ENCODE measurements around the gene SMURF1. TPM values are rescaled to one million over a fixed set of nuclear protein-coding genes. Genes with fewer than 3 reads are reported as not detected.

SMURF1 gene
- total RNA-seq, 2 experiments from 2014 or later, result 12.4 to 13.4 TPM

DNA sequence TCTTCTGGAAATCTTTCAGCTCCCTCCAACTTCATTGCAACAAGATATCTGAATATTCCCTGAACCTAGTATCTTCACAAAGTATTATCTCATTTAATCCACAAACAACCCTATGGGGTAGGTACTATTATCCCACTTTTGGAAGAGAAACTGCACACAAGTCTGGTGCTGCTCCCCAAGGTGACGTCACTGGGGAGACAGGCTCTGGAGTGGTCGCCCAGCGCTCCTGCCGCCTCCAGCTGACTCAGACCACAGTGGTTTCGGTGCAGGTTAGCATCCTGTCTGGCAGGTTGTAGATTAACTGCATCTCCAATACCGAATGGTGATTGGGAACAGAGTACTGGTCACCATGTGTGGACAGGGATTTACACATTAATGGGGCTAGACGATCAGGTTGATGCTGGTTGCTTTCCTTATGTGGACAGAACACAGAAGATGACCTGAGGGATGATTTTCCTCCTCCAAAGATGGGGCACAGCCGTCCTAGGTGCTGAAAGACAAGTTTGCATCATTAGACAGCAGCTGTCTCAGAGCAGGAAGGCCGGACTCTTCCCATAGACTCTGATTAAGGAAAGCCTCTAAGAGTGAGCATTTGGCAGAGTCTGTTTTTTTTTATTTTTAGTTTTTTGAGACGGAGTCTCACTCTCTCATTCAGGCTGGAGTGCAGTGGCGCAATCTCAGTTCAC is 137.0 kb downstream of the SMURF1 start:
- ATAC-seq (no peak), DNase-seq (no peak)
- no peak overlapping the region for H3K27ac Mint-ChIP-seq
- no peaks in the 10 kb centered on the region for H3K9me3 Mint-ChIP-seq (ENCODE audit: low read depth)
- no peaks in the 10 kb centered on the region for H3K4me1 Mint-ChIP-seq
- ChIA-PET CTCF (interaction anchor here (0.7 to 0.8 kb wide), 4 partner anchors 9 to 328 kb away, joined by 3 read pairs; no protein-coding TSS in a partner anchor), POLR2A (no interaction called here)
- H3K27me3 Mint-ChIP-seq, result no peaks in the 10 kb centered on the region
- peaks cover 60% of the 10 kb centered on the region for H3K36me3 Mint-ChIP-seq (ENCODE audit: low read depth)
- H3K4me3 Mint-ChIP-seq, result no peak overlapping the region
- intact Hi-C loops (cut with DNase I, micrococcal nuclease), result no loop called here

DNA sequence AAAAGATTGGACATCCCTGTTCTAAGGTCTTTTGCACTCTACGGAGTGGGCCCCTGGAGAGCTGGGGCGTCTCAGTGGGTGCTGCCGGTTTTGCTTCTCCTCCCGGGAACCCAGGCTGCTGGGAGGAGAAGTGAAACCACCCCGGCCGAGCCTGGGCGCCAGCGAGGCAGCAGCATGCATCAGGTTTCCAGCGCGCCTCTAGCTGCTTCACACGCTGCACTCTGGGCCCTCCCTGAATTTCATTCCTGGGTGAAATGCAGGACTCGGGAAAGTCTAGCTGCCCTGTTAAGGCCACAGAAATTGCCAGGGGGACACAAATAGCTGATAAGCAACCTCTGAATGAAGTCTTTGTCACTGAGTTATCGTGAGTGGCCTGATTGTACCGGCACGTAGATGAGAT is 138.1 kb downstream of the SMURF1 start:
- Mint-ChIP-seq H3K4me1 (no peaks in the 10 kb centered on the region), H3K27me3 (no peaks in the 10 kb centered on the region), H3K9me3 (ENCODE audit: low read depth) (no peaks in the 10 kb centered on the region), H3K4me3 (no peak overlapping the region), H3K36me3 (ENCODE audit: low read depth) (peaks cover 57% of the 10 kb centered on the region), H3K27ac (no peak overlapping the region)
- ATAC-seq, result no peak
- CTCF ChIA-PET, result interaction anchor here (0.6 to 0.8 kb wide), 3 partner anchors 24 to 329 kb away, joined by 3 read pairs; no protein-coding TSS in a partner anchor
- no peak for DNase-seq
- intact Hi-C loops (cut with DNase I, micrococcal nuclease), result no loop called here
- POLR2A ChIA-PET, result interaction anchor here (0.6 kb wide), 1 partner anchor 1112 kb away, joined by 7 read pairs; no protein-coding TSS in a partner anchor

DNA sequence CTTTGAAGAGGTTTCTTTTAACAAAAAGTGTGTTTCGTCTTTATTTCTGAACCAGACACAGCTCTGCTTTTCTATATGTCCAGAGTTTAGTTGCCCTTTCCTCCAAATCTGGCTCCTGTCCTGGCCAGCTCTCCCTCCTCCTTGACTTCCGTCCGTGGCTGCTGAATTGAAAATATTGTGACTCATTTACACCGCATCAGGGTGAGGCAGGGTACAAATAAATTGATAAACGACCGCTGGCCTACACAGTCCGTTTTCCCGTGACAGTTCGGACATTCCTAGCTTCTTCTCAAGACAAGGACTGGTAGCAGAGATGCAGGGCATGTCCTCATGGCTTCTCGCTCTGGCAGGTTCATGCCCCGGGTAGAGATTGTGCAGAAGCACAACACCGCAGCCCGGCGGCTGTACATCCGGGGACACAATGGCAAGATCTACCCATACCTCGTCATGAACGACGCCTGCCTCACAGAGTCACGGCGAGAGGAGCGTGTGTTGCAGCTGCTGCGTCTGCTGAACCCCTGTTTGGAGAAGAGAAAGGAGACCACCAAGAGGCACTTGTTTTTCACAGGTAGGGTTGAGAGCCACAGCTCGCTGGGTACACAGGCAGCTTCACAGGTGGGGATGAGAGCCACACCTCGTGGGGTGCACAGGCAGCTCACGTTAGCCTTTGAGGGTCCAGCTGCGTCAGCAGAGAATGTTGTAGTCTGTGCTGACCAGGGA is 139.0 kb downstream of the SMURF1 start:
- POLR2A ChIA-PET, result interaction anchor here (0.6 kb wide), 1 partner anchor 1113 kb away, joined by 7 read pairs; no protein-coding TSS in a partner anchor
- Mint-ChIP-seq H3K4me3 (no peak overlapping the region), H3K9me3 (ENCODE audit: low read depth) (no peaks in the 10 kb centered on the region), H3K4me1 (no peaks in the 10 kb centered on the region), H3K27me3 (no peaks in the 10 kb centered on the region), H3K36me3 (ENCODE audit: low read depth) (peaks cover 50% of the 10 kb centered on the region), H3K27ac (no peak overlapping the region)
- CTCF ChIA-PET, result interaction anchor here (1.2 kb wide), 1 partner anchor 308 kb away, joined by 3 read pairs; no protein-coding TSS in a partner anchor
- intact Hi-C loops (cut with DNase I, micrococcal nuclease), result no loop called here
- ATAC-seq (no peak), DNase-seq (no peak)

DNA sequence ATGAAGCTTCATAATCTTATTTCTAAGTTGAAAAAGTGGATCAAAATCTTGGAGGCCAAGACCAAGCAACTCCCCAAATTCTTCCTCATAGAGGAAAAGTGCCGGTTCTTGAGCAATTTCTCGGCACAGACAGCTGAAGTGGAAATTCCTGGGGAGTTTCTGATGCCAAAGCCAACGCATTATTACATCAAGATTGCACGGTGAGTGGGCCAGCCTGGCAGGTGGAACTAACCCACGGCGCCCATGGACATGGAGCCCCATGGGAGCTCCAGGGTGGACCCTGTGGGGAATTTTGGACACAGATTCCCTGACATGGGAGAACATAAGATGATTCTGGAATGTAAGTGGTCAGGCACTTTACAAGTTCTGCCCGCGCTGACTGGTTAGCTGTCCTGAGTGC is 139.7 kb downstream of the SMURF1 start:
- DNase-seq, result no peak

DNA sequence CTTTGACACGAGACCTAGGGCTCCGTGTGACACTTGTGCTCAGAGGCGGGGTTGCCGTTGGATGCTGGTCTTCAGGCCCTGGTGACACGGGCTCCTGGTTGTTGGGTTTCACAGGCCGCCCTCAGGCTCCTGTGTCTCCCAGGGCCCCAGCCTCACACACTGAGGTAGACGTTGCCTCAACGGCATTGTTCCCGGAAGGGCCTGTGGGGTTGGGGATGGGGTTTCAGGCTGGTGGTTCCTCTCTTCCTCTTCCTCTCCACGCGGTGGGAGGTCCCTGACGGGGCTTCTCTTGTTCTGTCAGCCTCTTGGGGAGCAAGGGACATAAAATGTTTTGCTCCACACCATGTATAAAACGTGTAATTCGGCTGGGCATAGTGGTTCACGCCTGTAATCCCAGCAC is 140.5 kb downstream of the SMURF1 start:
- CTCF ChIA-PET, result no interaction called here
- DNase-seq, result no peak
- H3K27ac Mint-ChIP-seq, result no peak overlapping the region
- no peak for ATAC-seq
- no peaks in the 10 kb centered on the region for H3K9me3 Mint-ChIP-seq (ENCODE audit: low read depth)
- H3K27me3 Mint-ChIP-seq, result no peaks in the 10 kb centered on the region
- H3K36me3 Mint-ChIP-seq (ENCODE audit: low read depth), result peaks cover 50% of the 10 kb centered on the region
- POLR2A ChIA-PET, result no interaction called here
- intact Hi-C loops (cut with DNase I, micrococcal nuclease), result no loop called here
- H3K4me3 Mint-ChIP-seq, result no peak overlapping the region
- no peaks in the 10 kb centered on the region for H3K4me1 Mint-ChIP-seq

More for the DNA sequence above, 139.7 kb downstream of the SMURF1 start:
- Mint-ChIP-seq H3K9me3 (ENCODE audit: low read depth) (no peaks in the 10 kb centered on the region), H3K27ac (no peak overlapping the region), H3K36me3 (ENCODE audit: low read depth) (peaks cover 52% of the 10 kb centered on the region), H3K4me1 (no peaks in the 10 kb centered on the region), H3K27me3 (no peaks in the 10 kb centered on the region), H3K4me3 (no peak overlapping the region)
- intact Hi-C loops (cut with DNase I, micrococcal nuclease), result no loop called here
- CTCF ChIA-PET, result interaction anchor here (1.2 kb wide), 1 partner anchor 308 kb away, joined by 3 read pairs; no protein-coding TSS in a partner anchor
- no peak for ATAC-seq
- POLR2A ChIA-PET, result no interaction called here

DNA sequence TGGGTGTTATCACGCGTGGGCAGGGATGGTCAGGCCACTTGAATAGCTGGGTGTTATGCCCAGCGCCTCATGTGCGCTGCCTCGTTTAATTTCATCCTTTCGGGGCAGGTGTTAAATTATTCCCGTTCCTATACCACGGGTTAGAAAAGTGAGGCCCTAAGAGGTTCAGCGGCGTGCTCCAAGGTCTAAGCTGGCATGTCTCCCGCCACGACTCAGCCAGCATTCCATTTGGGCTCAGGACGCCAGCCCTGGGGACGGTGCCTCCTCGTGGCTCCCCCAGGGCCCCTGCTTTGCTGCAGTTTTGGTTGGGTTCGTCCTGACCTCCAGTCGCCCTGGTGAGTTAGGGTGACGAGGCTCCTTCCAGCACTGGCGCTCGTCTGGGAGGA is 141.1 kb downstream of the SMURF1 start:
- ChIA-PET POLR2A (no interaction called here), CTCF (no interaction called here)
- H3K4me1 Mint-ChIP-seq, result no peaks in the 10 kb centered on the region

DNA sequence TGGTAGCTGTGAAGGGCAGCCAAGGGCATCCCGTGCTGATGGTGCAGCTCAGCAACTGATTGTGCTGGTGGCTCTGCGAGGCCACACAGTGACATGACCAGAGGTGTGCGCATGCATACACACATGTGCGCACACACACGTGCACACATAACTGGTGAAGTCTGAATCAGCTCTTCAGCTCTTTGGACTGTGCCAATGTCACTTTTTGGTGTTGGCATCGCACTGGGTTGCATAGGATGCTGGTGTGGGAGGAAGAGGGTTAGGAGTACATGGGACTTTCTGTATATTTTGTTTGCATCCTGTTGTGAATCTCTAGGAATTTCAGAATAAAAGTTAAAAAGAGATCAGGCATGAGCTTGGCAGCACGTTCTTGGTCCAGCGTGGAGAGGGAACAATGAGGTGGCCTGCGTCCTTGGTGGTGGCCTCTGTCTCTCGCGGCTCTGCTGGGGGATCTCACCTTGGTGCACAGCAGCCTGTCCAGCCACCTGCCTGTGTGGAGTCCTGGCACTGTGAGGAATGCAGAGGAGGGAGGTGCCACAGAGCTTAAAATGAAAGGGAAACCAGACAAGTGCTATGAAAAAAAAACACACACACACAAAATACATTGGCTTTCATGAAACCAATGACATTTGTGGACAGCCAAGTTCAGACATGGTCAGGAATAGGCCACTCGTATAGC is 141.6 kb downstream of the SMURF1 start:
- ChIA-PET CTCF (interaction anchor here (1.0 kb wide), 1 partner anchor 11 kb away, joined by 3 read pairs; no protein-coding TSS in a partner anchor), POLR2A (no interaction called here)
- DNase-seq, result no peak
- Mint-ChIP-seq H3K4me3 (no peak overlapping the region), H3K36me3 (ENCODE audit: low read depth) (peaks cover 46% of the 10 kb centered on the region), H3K4me1 (no peaks in the 10 kb centered on the region), H3K27ac (peak overlapping the region; percentile 19), H3K27me3 (no peaks in the 10 kb centered on the region), H3K9me3 (ENCODE audit: low read depth) (no peaks in the 10 kb centered on the region)
- ATAC-seq, result no peak
- intact Hi-C loops (cut with DNase I, micrococcal nuclease), result no loop called here

More for the DNA sequence above, 141.1 kb downstream of the SMURF1 start:
- intact Hi-C loops (cut with DNase I, micrococcal nuclease), result no loop called here
- Mint-ChIP-seq H3K4me3 (no peak overlapping the region), H3K9me3 (ENCODE audit: low read depth) (no peaks in the 10 kb centered on the region), H3K36me3 (ENCODE audit: low read depth) (peaks cover 48% of the 10 kb centered on the region), H3K27me3 (no peaks in the 10 kb centered on the region), H3K27ac (no peak overlapping the region)
- ATAC-seq (no peak), DNase-seq (no peak)

DNA sequence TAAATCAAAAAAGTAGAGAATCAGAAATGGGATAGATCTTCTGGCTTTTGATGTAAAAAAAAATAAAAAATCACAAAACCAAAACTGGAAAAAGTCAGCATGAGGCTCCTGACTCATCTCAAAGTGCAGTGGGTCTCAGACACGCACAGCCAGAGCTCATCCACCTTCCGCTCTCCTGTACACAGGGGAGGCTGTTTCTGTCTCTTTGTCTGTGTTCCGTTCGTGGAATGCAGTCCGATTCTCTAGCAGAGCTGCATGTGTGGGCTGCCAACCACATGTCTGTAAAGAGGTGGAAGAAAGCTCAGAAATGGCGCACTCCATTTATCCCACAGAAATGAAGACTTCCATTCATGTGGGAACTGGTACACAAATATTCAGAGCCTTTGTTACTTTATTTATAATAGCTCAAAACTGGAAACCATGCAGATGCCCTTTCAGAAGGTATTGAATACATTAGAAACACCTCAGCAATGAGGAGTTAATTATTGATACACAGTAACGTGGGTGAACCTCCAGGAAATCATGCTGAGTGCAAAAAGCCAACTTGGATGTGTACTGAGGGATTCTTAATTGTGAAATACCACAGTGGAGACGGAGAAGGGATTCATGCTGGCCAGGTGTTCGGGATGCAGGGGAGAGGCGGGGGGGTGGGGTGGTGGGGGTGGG is 142.3 kb downstream of the SMURF1 start:
- H3K4me1 Mint-ChIP-seq, result no peaks in the 10 kb centered on the region
- no peak for DNase-seq
- ChIA-PET POLR2A (no interaction called here), CTCF (interaction anchor here (1.0 kb wide), 1 partner anchor 11 kb away, joined by 3 read pairs; no protein-coding TSS in a partner anchor)
- intact Hi-C loops (cut with DNase I, micrococcal nuclease), result no loop called here
- H3K27ac Mint-ChIP-seq, result peak overlapping the region; percentile 38
- H3K9me3 Mint-ChIP-seq (ENCODE audit: low read depth), result no peaks in the 10 kb centered on the region
- ATAC-seq, result no peak
- H3K36me3 Mint-ChIP-seq (ENCODE audit: low read depth), result peaks cover 41% of the 10 kb centered on the region
- no peaks in the 10 kb centered on the region for H3K27me3 Mint-ChIP-seq
- H3K4me3 Mint-ChIP-seq, result no peak overlapping the region

DNA sequence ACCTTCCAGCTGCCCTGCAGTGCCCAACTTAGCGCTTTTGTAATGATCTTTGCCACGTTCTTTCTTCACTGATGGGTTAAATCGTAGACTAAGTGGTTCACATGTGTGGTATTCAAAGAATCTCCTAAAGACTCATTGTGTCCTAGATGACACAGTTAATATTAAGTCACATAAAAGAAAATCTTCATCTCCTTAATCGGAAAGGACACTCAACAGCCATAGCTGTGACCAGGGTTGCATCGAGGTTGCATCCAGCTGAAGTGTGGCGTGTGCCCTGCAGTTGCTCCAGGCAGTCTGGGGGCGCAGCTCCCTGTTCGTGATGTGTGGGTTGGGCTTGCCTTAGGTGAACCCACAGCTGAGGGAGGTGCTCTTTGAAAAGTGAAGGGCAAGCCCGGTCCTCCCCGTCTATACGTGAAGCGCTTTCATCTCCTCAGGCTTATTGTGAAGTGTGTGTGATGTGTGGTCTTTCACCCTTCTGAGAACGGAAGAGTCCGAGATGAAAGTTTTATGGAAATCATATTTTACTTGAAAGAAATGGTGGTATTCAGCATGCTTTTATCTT is 142.9 kb downstream of the SMURF1 start:
- CTCF ChIA-PET, result interaction anchor here (1.0 kb wide), 1 partner anchor 10 kb away, joined by 3 read pairs; no protein-coding TSS in a partner anchor
- intact Hi-C loops (cut with DNase I, micrococcal nuclease), result no loop called here
- peaks cover 41% of the 10 kb centered on the region for H3K36me3 Mint-ChIP-seq (ENCODE audit: low read depth)
- DNase-seq (no peak), ATAC-seq (no peak)
- POLR2A ChIA-PET, result no interaction called here
- H3K9me3 Mint-ChIP-seq (ENCODE audit: low read depth), result no peaks in the 10 kb centered on the region
- H3K27ac Mint-ChIP-seq, result peak overlapping the region; percentile 16
- no peak overlapping the region for H3K4me3 Mint-ChIP-seq
- peaks cover 3% of the 10 kb centered on the region for H3K4me1 Mint-ChIP-seq
- H3K27me3 Mint-ChIP-seq, result no peaks in the 10 kb centered on the region

DNA sequence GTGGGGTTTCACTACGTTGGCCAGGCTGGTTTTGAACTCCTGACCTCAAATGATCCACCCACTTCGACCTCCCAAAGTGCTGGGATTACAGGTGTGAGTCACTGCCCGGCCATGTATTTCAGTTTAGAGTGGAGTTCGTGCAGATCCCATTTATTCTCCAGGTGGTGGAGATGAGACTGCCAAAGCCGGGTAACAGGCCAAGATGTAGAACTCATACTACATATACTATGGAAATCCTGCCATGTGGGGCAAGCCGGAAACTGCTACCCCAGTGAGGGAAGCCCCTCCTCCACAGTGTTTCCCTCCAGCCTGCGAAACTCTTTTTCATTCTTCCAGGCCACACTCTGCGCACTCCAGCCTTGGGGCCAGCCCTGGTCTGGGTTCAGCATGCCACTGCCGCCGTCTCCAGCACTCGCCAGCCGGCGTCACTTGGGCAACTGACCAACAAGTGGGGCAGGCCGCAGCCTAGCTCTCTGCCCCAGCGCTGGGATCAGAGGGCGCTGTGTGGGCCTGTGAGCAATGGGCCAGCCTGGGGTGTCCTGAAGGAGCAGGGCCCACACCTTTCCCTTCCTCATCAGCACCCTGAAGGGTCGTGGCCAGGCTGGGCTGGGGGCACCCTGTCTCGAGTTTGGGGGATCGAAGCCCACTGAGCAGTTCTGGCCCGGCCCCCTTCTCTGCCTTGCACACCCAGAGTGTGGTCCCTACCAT is 143.6 kb downstream of the SMURF1 start:
- H3K27me3 Mint-ChIP-seq, result no peaks in the 10 kb centered on the region
- H3K27ac Mint-ChIP-seq, result no peak overlapping the region
- ChIA-PET CTCF (no interaction called here), POLR2A (no interaction called here)
- DNase-seq (no peak), ATAC-seq (no peak)
- H3K36me3 Mint-ChIP-seq (ENCODE audit: low read depth), result peaks cover 41% of the 10 kb centered on the region
- intact Hi-C loops (cut with DNase I, micrococcal nuclease), result no loop called here
- no peaks in the 10 kb centered on the region for H3K9me3 Mint-ChIP-seq (ENCODE audit: low read depth)
- H3K4me1 Mint-ChIP-seq, result peaks cover 6% of the 10 kb centered on the region
- H3K4me3 Mint-ChIP-seq, result no peak overlapping the region
